B cell (primary cell): ENCODE results near the gene MICU2. TPM values are rescaled to one million over a fixed set of nuclear protein-coding genes. Genes with fewer than 3 reads are reported as not detected.

Source experiments
- ATAC-seq: fragments of 200-7000 bp; cut with Tn5 transposase; one replicate; pipeline ENCODE4 v1.10.0; 2021; ENCODE audit warnings: low read depth, mild to moderate bottlenecking, moderate number of reproducible peaks, moderate library complexity
- CTCF ChIA-PET: fragments of 350-600 bp; sonication (Branson Sonifier 250); formaldehyde crosslinking; loops from one replicate; lab custom pipeline; 2021; ENCODE audit warnings: antibody characterized with exemption, inconsistent platforms; lab: Charles Lee
- POLR2A ChIA-PET: fragments of 350-600 bp; sonication (Branson Sonifier 250); formaldehyde crosslinking; loops from one replicate; lab custom pipeline; 2021; ENCODE audit warnings: antibody characterized with exemption; lab: Charles Lee
- DNase-seq: peaks from one replicate; pipeline ENCODE4 v3.0.0; 2013
- H2AFZ ChIP-seq: 2 replicates; pipeline ENCODE4 v1.6.1; 2012; ENCODE audit warnings: mild to moderate bottlenecking, low read depth, low read length; ENCODE audit not compliant: insufficient read depth, poor library complexity, severe bottlenecking
- H3K27ac ChIP-seq, 2 donors: 1 replicate in 1 of 2; 2 replicates in 1 of 2; pipeline ENCODE4 v1.5.1; 2012 to 2013; ENCODE audit warnings: low read length in 2 of 2, mild to moderate bottlenecking in 2 of 2, moderate library complexity in 1 of 2
- H3K27me3 ChIP-seq, 4 experiments: fragments of 200-600 bp in 1 of 4; sonication (generic) in 1 of 4; replicated peaks in 1 of 4; 1 replicate in 2 of 4; 2 replicates in 2 of 4; pipeline versions ENCODE4 v1.6.1 to v1.7.0; 2013 to 2016; ENCODE audit warnings: low read length in 3 of 4, mild to moderate bottlenecking in 2 of 4, mixed read lengths in 1 of 4, moderate library complexity in 1 of 4; ENCODE audit not compliant: insufficient read depth in 4 of 4, control insufficient read depth in 3 of 4; ENCODE audit errors: control extremely low read depth in 1 of 4
- H3K36me3 ChIP-seq, 2 experiments: replicated peaks in 1 of 2; 1 replicate in 1 of 2; 2 replicates in 1 of 2; pipeline versions ENCODE4 v1.6.1 to v1.7.1; 2013; ENCODE audit warnings: low read length in 1 of 2; ENCODE audit not compliant: insufficient read depth in 2 of 2, control insufficient read depth in 1 of 2; ENCODE audit errors: control extremely low read depth in 1 of 2, extremely low read depth in 1 of 2
- H3K4me1 ChIP-seq, 2 donors: fragments of 200-600 bp in 1 of 2; sonication (generic) in 1 of 2; 1 replicate in 1 of 2; 2 replicates in 1 of 2; pipeline versions ENCODE4 v1.5.1 to v1.6.1; 2013 to 2017; ENCODE audit warnings: low read length in 2 of 2; ENCODE audit not compliant: control insufficient read depth in 2 of 2, insufficient read depth in 2 of 2
- H3K4me2 ChIP-seq: replicated peaks from 2 replicates; pipeline ENCODE3; 2012; ENCODE audit warnings: mild to moderate bottlenecking, low read depth, low read length; ENCODE audit not compliant: poor library complexity, severe bottlenecking
- H3K4me3 ChIP-seq, 5 experiments: fragments of 200-600 bp in 1 of 5; sonication (generic) in 1 of 5; 1 replicate in 3 of 5; 2 replicates in 2 of 5; pipeline versions ENCODE4 v1.5.1 to v1.7.0; 2011 to 2016; ENCODE audit warnings: low read length in 4 of 5, mild to moderate bottlenecking in 4 of 5, low read depth in 2 of 5, control low read depth in 1 of 5, moderate library complexity in 1 of 5; ENCODE audit not compliant: insufficient read depth in 1 of 5; ENCODE audit errors: control extremely low read depth in 1 of 5, extremely low read depth in 1 of 5
- H3K79me2 ChIP-seq: fragments of 200-600 bp; sonication (generic); one replicate; pipeline ENCODE4 v1.6.0; 2016; ENCODE audit warnings: low read length; ENCODE audit not compliant: control insufficient read depth, insufficient read depth
- H3K9ac ChIP-seq: fragments of 200-600 bp; sonication (generic); 2 replicates; pipeline ENCODE4 v1.6.1; 2017; ENCODE audit warnings: mild to moderate bottlenecking, low read length, moderate library complexity
- H3K9me3 ChIP-seq, 3 donors: one replicate each; pipeline versions ENCODE4 v1.6.1 to v1.7.1; 2013; ENCODE audit warnings: low read length in 2 of 3; ENCODE audit not compliant: control insufficient read depth in 2 of 3, insufficient read depth in 1 of 3; ENCODE audit errors: control extremely low read depth in 1 of 3
- H4K20me1 ChIP-seq: 2 replicates; pipeline ENCODE4 v1.6.0; 2012; ENCODE audit warnings: mild to moderate bottlenecking, low read length; ENCODE audit not compliant: insufficient read depth, control insufficient read depth, poor library complexity, severe bottlenecking
- H3K27ac Mint-ChIP-seq: one replicate; pipeline ENCODE4 v1.8.0; 2021; ENCODE audit warnings: mixed read lengths
- H3K27me3 Mint-ChIP-seq: one replicate; pipeline ENCODE4 v1.8.0; 2021; ENCODE audit warnings: mixed read lengths
- H3K4me1 Mint-ChIP-seq: one replicate; pipeline ENCODE4 v1.8.0; 2021; ENCODE audit warnings: mixed read lengths
- H3K4me3 Mint-ChIP-seq: one replicate; pipeline ENCODE4 v1.8.0; 2021; ENCODE audit warnings: mixed read lengths
- H3K9me3 Mint-ChIP-seq: one replicate; pipeline ENCODE4 v1.8.0; 2022; ENCODE audit warnings: mixed read lengths; ENCODE audit not compliant: insufficient read depth
- EZH2 ChIP-seq: IDR thresholded peaks from 2 replicates; pipeline ENCODE4 v1.6.1; 2012; ENCODE audit warnings: borderline replicate concordance, low read depth, mild to moderate bottlenecking, moderate library complexity, low read length; ENCODE audit not compliant: insufficient read depth, poor library complexity, severe bottlenecking
- WGBS: methylation state at CpG from one replicate; pipeline ENCODE4 v1.1.5; 2013; ENCODE audit warnings: missing lambda C conversion rate; ENCODE audit not compliant: insufficient coverage; 5-methylcytosine and 5-hydroxymethylcytosine counted together
- intact Hi-C: fragments of 100-400 bp; cut with micrococcal nuclease; formaldehyde crosslinking; loops from one replicate; pipeline ENCODE4 v1.10.0; 2022
- polyA plus RNA-seq: library from polyadenylated mRNA; depleted of rRNA; stranded (reverse); fragments of >200 nt; gene quantifications from 2 replicates; pipeline ENCODE4 v1.2.3, GENCODE V29; 2012
- total RNA-seq, 2 donors: library from RNA; stranded (reverse); fragments of 120-200 nt in 1 of 2; gene quantifications; 1 replicate in 1 of 2; 2 replicates in 1 of 2; pipeline versions ENCODE4 v1.2.3 to v1.2.4, GENCODE V29; 2013 to 2022
- TF ChIP-seq, protein P1 (sequence below): fragments of 200-600 bp; IDR thresholded peaks from one replicate; pipeline ENCODE4 v1.8.0; 2022; ENCODE audit warnings: antibody characterized with exemption, mild to moderate bottlenecking

Gene MICU2
- total and polyA plus RNA-seq, 2 donors (not counting 1 experiment from before 2014, with no cell fraction given) = 52.2 to 56.7 TPM

GRCh38 chr13:21641629-21642028 lies 37.7 kb upstream of the MICU2 start:
- no peak overlapping the region for H3K27ac Mint-ChIP-seq
- peaks cover 2% of the 10 kb centered on the region for H3K4me1 Mint-ChIP-seq
- H3K9me3 ChIP-seq = no peaks in the 10 kb centered on the region
- ATAC-seq (no peak), DNase-seq (no peak)
- H3K79me2 ChIP-seq = no peaks in the 10 kb centered on the region
- no peak overlapping the region for H3K4me3 ChIP-seq
- peaks cover 3% of the 10 kb centered on the region for H3K27me3 Mint-ChIP-seq
- no peak overlapping the region for H2AFZ ChIP-seq
- TF ChIP-seq, protein P1, sequence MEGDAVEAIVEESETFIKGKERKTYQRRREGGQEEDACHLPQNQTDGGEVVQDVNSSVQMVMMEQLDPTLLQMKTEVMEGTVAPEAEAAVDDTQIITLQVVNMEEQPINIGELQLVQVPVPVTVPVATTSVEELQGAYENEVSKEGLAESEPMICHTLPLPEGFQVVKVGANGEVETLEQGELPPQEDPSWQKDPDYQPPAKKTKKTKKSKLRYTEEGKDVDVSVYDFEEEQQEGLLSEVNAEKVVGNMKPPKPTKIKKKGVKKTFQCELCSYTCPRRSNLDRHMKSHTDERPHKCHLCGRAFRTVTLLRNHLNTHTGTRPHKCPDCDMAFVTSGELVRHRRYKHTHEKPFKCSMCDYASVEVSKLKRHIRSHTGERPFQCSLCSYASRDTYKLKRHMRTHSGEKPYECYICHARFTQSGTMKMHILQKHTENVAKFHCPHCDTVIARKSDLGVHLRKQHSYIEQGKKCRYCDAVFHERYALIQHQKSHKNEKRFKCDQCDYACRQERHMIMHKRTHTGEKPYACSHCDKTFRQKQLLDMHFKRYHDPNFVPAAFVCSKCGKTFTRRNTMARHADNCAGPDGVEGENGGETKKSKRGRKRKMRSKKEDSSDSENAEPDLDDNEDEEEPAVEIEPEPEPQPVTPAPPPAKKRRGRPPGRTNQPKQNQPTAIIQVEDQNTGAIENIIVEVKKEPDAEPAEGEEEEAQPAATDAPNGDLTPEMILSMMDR = no peak
- TF ChIP-seq EZH2 = no peak
- H3K9ac ChIP-seq = no peak overlapping the region
- H3K4me2 ChIP-seq = no peak overlapping the region
- ChIA-PET CTCF (interaction anchor here (1.1 to 7.2 kb wide), 2 partner anchors 547 to 637 kb away, joined by 3 to 70 read pairs; no protein-coding TSS in a partner anchor), POLR2A (no interaction called here)
- H3K36me3 ChIP-seq = no peaks in the 10 kb centered on the region
- 80% methylated on average over 2 of the region's 2 CpGs for WGBS
- H3K27ac ChIP-seq = no peak overlapping the region
- H3K9me3 Mint-ChIP-seq = no peaks in the 10 kb centered on the region
- H3K27me3 ChIP-seq = peaks cover 0 to 7% (median 0%) of the 10 kb centered on the region in 4 experiments
- no peaks in the 10 kb centered on the region for H4K20me1 ChIP-seq
- H3K4me3 Mint-ChIP-seq = no peak overlapping the region
- intact Hi-C loops = no loop called here
- H3K4me1 ChIP-seq = no peaks in the 10 kb centered on the region

DNA sequence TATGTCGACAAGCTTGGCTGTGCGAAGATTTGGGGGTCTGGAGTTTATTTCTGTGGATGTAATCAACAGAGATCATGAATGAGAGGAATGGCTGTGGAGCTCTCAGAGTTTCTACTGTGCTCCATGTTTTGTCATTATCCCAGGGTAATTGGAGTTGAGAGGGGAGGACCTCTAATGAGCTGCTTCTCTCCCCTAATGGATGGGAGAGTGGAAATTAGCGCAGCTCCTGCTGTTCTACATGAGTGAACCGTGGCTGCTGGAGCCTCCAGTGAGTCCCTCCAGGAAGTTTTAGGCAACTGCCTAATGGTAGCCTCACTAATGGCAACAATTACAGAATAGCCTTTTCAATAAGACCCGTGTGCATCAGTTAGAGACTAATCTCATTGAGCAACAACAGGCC lies 35.6 kb upstream of the MICU2 start:
- Mint-ChIP-seq H3K4me3 (no peak overlapping the region), H3K9me3 (no peaks in the 10 kb centered on the region), H3K27ac (no peak overlapping the region), H3K27me3 (peaks cover 6% of the 10 kb centered on the region), H3K4me1 (peaks cover 2% of the 10 kb centered on the region)
- Histone ChIP-seq H3K27me3 (peaks cover 0 to 8% (median 0%) of the 10 kb centered on the region in 4 experiments), H3K79me2 (no peaks in the 10 kb centered on the region), H3K4me3 (no peak overlapping the region), H3K9ac (no peak overlapping the region), H3K27ac (no peak overlapping the region), H3K36me3 (no peaks in the 10 kb centered on the region), H3K4me2 (no peak overlapping the region), H4K20me1 (no peaks in the 10 kb centered on the region), H3K4me1 (no peaks in the 10 kb centered on the region), H2AFZ (no peak overlapping the region), H3K9me3 (no peaks in the 10 kb centered on the region)
- ChIA-PET POLR2A (no interaction called here), CTCF (interaction anchor here (1.0 to 7.2 kb wide), 8 partner anchors 21 to 1381 kb away, joined by 3 to 70 read pairs (median 4); no protein-coding TSS in a partner anchor)
- no peak for DNase-seq
- ATAC-seq = no peak
- TF ChIP-seq EZH2 = no peak
- TF ChIP-seq, protein P1 = no peak
- WGBS = 73% methylated on average over 5 of the region's 5 CpGs
- intact Hi-C loops = loop anchor here (2.0 to 5.0 kb wide), 4 partner anchors 31 to 1158 kb away; partner anchors contain the start of gene FGF9
